ENCODE measurements around the gene NINL.
A peak's percentile ranks its signal among the peaks of the same experiment; 100 is the strongest.

Gene NINL

DNA sequence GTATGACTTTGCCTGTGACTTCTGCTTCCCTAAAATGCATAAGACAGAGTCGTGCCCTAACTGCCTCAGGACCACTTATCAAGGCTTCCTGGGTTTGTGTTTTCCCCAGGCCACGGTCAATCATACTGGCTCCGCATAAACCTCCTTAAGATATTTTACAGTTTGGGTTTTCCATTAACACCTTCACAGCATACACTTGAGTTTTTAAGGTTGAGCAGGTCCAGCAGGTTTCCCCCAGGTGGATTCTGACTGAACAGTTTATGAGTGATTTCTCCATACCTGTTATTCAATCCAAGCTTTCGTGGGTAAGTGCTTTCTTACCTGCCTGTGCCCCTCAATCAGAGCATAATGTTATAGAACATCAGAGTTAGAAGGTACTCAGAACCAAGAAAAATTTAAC is 39.3 kb downstream of the NINL start:
- Histone ChIP-seq H3K4me3 (ENCODE audit: low read length) (no peak overlapping the region), H3K4ac (ENCODE audit: low read depth, low read length) (no peak overlapping the region), H3K79me2 (ENCODE audit: control insufficient read depth, insufficient read depth, low read length) (peaks cover 20% of the 10 kb centered on the region), H3K79me1 (ENCODE audit: low read length) (peaks cover 32% of the 10 kb centered on the region), H2BK5ac (ENCODE audit: low read length) (no peak overlapping the region), H3K56ac (ENCODE audit: low read length) (peak overlapping the region; percentile 10), H4K5ac (ENCODE audit: low read length) (no peak overlapping the region), H2BK120ac (ENCODE audit: low read depth, low read length) (no peak overlapping the region), H3K4me2 (ENCODE audit: low read length) (no peak overlapping the region), H2BK15ac (replicated peaks; ENCODE audit: low read depth) (no peak overlapping the region), H3K18ac (ENCODE audit: low read length) (no peak overlapping the region), H3K23ac (ENCODE audit: low read length) (no peak overlapping the region), H3K27me3 (ENCODE audit: insufficient read depth, low read length, poor library complexity) (no peaks in the 10 kb centered on the region), H3K36me3 (ENCODE audit: control insufficient read depth, insufficient read depth, low read length) (no peaks in the 10 kb centered on the region), H4K8ac (ENCODE audit: low read depth, low read length) (no peak overlapping the region), H3K9ac (ENCODE audit: low read length) (no peak overlapping the region), H2AK5ac (ENCODE audit: low read length) (no peak overlapping the region), H3K4me1 (ENCODE audit: control insufficient read depth, low read depth, low read length) (peaks cover 25% of the 10 kb centered on the region), H3K27ac (ENCODE audit: low read depth, low read length) (peak overlapping the region; percentile 18)
- DNase-seq: no peak
- no CpG with 5 or more reads among the region's 4 CpGs for WGBS (ENCODE audit: extremely low coverage, insufficient coverage, low lambda C conversion rate)

DNA sequence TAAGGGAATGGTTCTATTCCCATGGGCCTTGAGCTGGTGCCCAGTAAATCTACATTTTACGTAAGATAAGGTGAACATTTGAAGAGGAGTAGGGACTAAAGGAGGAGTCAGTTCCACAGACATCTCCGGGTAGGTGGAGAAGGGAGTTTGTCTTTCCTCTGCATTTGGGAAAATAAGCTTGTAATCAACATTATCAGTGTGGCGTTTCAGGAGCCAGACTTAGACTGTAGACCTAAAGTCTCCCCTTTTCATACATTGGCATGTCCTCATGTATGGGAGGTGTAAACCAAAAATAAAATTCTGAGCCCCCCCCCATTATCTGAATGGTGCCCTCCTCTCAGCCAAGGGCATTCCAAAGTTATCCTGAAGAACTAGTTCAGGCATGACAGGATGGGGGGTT is 40.2 kb downstream of the NINL start:
- Histone ChIP-seq H2BK120ac (ENCODE audit: low read depth, low read length) (no peak overlapping the region), H3K4me2 (ENCODE audit: low read length) (no peak overlapping the region), H3K79me1 (ENCODE audit: low read length) (peaks cover 33% of the 10 kb centered on the region), H3K4ac (ENCODE audit: low read depth, low read length) (no peak overlapping the region), H3K4me1 (ENCODE audit: control insufficient read depth, low read depth, low read length) (peaks cover 25% of the 10 kb centered on the region), H3K23ac (ENCODE audit: low read length) (no peak overlapping the region), H4K5ac (ENCODE audit: low read length) (no peak overlapping the region), H3K4me3 (ENCODE audit: low read length) (no peak overlapping the region), H2BK5ac (ENCODE audit: low read length) (no peak overlapping the region), H2AK5ac (ENCODE audit: low read length) (no peak overlapping the region), H3K27me3 (ENCODE audit: insufficient read depth, low read length, poor library complexity) (no peaks in the 10 kb centered on the region), H3K18ac (ENCODE audit: low read length) (no peak overlapping the region), H3K56ac (ENCODE audit: low read length) (peak overlapping the region; percentile 28), H3K36me3 (ENCODE audit: control insufficient read depth, insufficient read depth, low read length) (no peaks in the 10 kb centered on the region), H3K27ac (ENCODE audit: low read depth, low read length) (peak overlapping the region; percentile 35), H3K79me2 (ENCODE audit: control insufficient read depth, insufficient read depth, low read length) (peaks cover 21% of the 10 kb centered on the region), H4K8ac (ENCODE audit: low read depth, low read length) (no peak overlapping the region), H2BK15ac (replicated peaks; ENCODE audit: low read depth) (no peak overlapping the region), H3K9ac (ENCODE audit: low read length) (no peak overlapping the region)
- no CpG with 5 or more reads among the region's 3 CpGs for WGBS (ENCODE audit: extremely low coverage, insufficient coverage, low lambda C conversion rate)
- no peak for DNase-seq

DNA sequence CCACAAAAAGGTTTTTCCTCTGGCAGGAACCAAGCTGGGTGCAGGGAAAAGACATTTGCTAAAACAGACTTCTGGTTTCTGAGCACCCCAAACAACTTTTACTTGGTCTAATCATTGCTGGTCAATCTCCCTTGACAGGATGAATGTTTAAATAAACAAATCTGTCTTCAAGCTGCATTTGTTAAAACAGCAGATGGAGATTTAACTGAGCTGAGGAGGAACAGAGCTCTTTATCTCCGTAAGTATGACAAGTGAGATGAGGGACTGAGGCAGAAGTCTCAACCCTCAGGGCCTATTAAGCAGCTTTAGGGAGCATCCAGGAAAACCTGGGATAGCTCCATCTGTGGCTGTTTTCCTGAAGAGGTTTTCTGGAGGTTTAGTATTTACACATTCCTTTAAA is 40.6 kb downstream of the NINL start:
- Histone ChIP-seq H2BK5ac (ENCODE audit: low read length) (no peak overlapping the region), H3K4me3 (ENCODE audit: low read length) (no peak overlapping the region), H3K9ac (ENCODE audit: low read length) (no peak overlapping the region), H3K79me1 (ENCODE audit: low read length) (peaks cover 34% of the 10 kb centered on the region), H3K36me3 (ENCODE audit: control insufficient read depth, insufficient read depth, low read length) (no peaks in the 10 kb centered on the region), H3K56ac (ENCODE audit: low read length) (peak overlapping the region; percentile 26), H4K8ac (ENCODE audit: low read depth, low read length) (no peak overlapping the region), H4K5ac (ENCODE audit: low read length) (no peak overlapping the region), H3K18ac (ENCODE audit: low read length) (peak overlapping the region; percentile 42), H3K23ac (ENCODE audit: low read length) (no peak overlapping the region), H3K4me2 (ENCODE audit: low read length) (no peak overlapping the region), H2BK120ac (ENCODE audit: low read depth, low read length) (no peak overlapping the region), H2AK5ac (ENCODE audit: low read length) (no peak overlapping the region), H3K79me2 (ENCODE audit: control insufficient read depth, insufficient read depth, low read length) (peaks cover 18% of the 10 kb centered on the region), H2BK15ac (replicated peaks; ENCODE audit: low read depth) (no peak overlapping the region), H3K4me1 (ENCODE audit: control insufficient read depth, low read depth, low read length) (peaks cover 24% of the 10 kb centered on the region), H3K27me3 (ENCODE audit: insufficient read depth, low read length, poor library complexity) (no peaks in the 10 kb centered on the region), H3K4ac (ENCODE audit: low read depth, low read length) (no peak overlapping the region), H3K27ac (ENCODE audit: low read depth, low read length) (no peak overlapping the region)
- peak; percentile 64 for DNase-seq
- no CpG with 5 or more reads among the region's 1 CpG for WGBS (ENCODE audit: extremely low coverage, insufficient coverage, low lambda C conversion rate)

DNA sequence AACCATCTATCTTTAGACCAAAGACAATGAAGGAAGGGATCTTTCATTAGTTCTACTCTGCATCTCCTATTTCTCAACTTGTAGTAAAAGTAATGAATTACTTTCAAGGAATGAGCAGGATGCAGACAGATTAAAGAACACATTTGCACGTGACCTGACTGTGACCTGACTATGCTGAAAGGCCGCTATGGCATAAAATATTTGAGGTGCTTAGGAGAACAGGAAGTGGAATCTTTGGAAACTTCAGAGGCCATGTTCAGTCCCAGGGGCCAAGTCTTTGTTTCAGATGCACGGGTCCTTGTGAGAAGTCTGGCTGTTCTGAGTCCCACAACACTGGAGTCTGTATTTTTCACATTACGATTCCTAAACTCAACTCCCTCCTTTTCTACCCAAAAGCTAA is 41.0 kb downstream of the NINL start:
- Histone ChIP-seq H3K4me1 (ENCODE audit: control insufficient read depth, low read depth, low read length) (peaks cover 22% of the 10 kb centered on the region), H4K8ac (ENCODE audit: low read depth, low read length) (no peak overlapping the region), H3K27ac (ENCODE audit: low read depth, low read length) (no peak overlapping the region), H3K23ac (ENCODE audit: low read length) (no peak overlapping the region), H3K4me2 (ENCODE audit: low read length) (no peak overlapping the region), H3K79me2 (ENCODE audit: control insufficient read depth, insufficient read depth, low read length) (peaks cover 18% of the 10 kb centered on the region), H3K4ac (ENCODE audit: low read depth, low read length) (no peak overlapping the region), H3K4me3 (ENCODE audit: low read length) (no peak overlapping the region), H3K56ac (ENCODE audit: low read length) (peak overlapping the region; percentile 26), H2BK5ac (ENCODE audit: low read length) (no peak overlapping the region), H2BK15ac (replicated peaks; ENCODE audit: low read depth) (no peak overlapping the region), H3K9ac (ENCODE audit: low read length) (no peak overlapping the region), H2BK120ac (ENCODE audit: low read depth, low read length) (no peak overlapping the region), H4K5ac (ENCODE audit: low read length) (no peak overlapping the region), H3K27me3 (ENCODE audit: insufficient read depth, low read length, poor library complexity) (no peaks in the 10 kb centered on the region), H3K36me3 (ENCODE audit: control insufficient read depth, insufficient read depth, low read length) (no peaks in the 10 kb centered on the region), H3K18ac (ENCODE audit: low read length) (peak overlapping the region; percentile 42), H2AK5ac (ENCODE audit: low read length) (no peak overlapping the region), H3K79me1 (ENCODE audit: low read length) (peaks cover 35% of the 10 kb centered on the region)
- DNase-seq: no peak
- whole genome bisulfite sequencing (ENCODE audit: extremely low coverage, insufficient coverage, low lambda C conversion rate): no CpG with 5 or more reads among the region's 4 CpGs

DNA sequence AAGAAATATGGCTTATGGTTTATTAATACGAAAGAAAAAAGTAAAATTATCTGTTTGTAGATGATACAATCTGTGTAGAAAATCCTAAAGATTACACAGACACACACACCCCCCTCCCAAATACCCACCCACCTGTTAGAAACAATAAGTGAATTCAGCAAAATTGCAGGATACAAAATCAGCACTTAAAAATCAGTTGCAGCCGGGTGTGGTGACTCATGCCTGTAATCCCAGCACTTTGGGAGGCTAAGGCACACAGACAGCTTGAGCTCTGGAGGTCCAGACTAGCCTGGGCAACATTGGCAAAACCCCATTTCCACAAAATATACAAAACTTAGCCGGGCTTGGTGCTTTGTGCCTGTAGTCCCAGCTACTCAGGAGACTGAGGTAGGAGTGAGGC is 42.3 kb downstream of the NINL start:
- no peak overlapping the region for H3K4me3 ChIP-seq (ENCODE audit: low read length)
- no peak overlapping the region for H2BK120ac ChIP-seq (ENCODE audit: low read depth, low read length)
- no peak overlapping the region for H3K4me2 ChIP-seq (ENCODE audit: low read length)
- H3K4ac ChIP-seq (ENCODE audit: low read depth, low read length): no peak overlapping the region
- no peak overlapping the region for H4K8ac ChIP-seq (ENCODE audit: low read depth, low read length)
- no peak overlapping the region for H3K23ac ChIP-seq (ENCODE audit: low read length)
- no peak overlapping the region for H2BK5ac ChIP-seq (ENCODE audit: low read length)
- WGBS (ENCODE audit: extremely low coverage, insufficient coverage, low lambda C conversion rate): no CpG with 5 or more reads among the region's 3 CpGs
- no peak overlapping the region for H4K5ac ChIP-seq (ENCODE audit: low read length)
- no peak overlapping the region for H2AK5ac ChIP-seq (ENCODE audit: low read length)
- H3K27ac ChIP-seq (ENCODE audit: low read depth, low read length): no peak overlapping the region
- H3K4me1 ChIP-seq (ENCODE audit: control insufficient read depth, low read depth, low read length): peaks cover 22% of the 10 kb centered on the region
- H3K79me1 ChIP-seq (ENCODE audit: low read length): peaks cover 36% of the 10 kb centered on the region
- H3K27me3 ChIP-seq (ENCODE audit: insufficient read depth, low read length, poor library complexity): no peaks in the 10 kb centered on the region
- no peak overlapping the region for H3K56ac ChIP-seq (ENCODE audit: low read length)
- no peaks in the 10 kb centered on the region for H3K36me3 ChIP-seq (ENCODE audit: control insufficient read depth, insufficient read depth, low read length)
- H3K79me2 ChIP-seq (ENCODE audit: control insufficient read depth, insufficient read depth, low read length): peaks cover 19% of the 10 kb centered on the region
- no peak for DNase-seq
- no peak overlapping the region for H2BK15ac ChIP-seq (replicated peaks; ENCODE audit: low read depth)
- no peak overlapping the region for H3K18ac ChIP-seq (ENCODE audit: low read length)
- H3K9ac ChIP-seq (ENCODE audit: low read length): no peak overlapping the region

DNA sequence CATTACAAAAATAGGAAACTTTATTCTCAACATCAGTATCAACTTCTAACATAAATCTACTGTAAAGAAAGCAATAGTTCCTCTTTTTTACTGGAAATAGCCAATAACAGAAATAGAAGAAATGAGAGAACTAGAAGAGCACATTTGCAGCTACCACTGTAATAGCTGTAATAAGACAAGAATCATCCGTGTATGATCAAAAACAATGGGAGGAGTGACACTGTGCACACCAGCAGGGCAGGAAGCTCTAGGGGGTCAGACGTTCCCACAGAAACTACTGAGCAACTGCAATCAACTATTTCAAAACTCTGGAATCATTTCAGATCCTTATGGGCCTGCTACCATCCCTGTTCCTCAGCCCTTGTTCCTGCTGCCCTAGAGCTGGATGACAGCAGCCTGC is 43.7 kb downstream of the NINL start:
- H3K23ac ChIP-seq (ENCODE audit: low read length): no peak overlapping the region
- H3K4me2 ChIP-seq (ENCODE audit: low read length): no peak overlapping the region
- H3K56ac ChIP-seq (ENCODE audit: low read length): no peak overlapping the region
- H2BK120ac ChIP-seq (ENCODE audit: low read depth, low read length): no peak overlapping the region
- no peak for DNase-seq
- H4K5ac ChIP-seq (ENCODE audit: low read length): no peak overlapping the region
- peaks cover 19% of the 10 kb centered on the region for H3K4me1 ChIP-seq (ENCODE audit: control insufficient read depth, low read depth, low read length)
- H3K27me3 ChIP-seq (ENCODE audit: insufficient read depth, low read length, poor library complexity): no peaks in the 10 kb centered on the region
- no peak overlapping the region for H3K9ac ChIP-seq (ENCODE audit: low read length)
- H3K79me1 ChIP-seq (ENCODE audit: low read length): peaks cover 36% of the 10 kb centered on the region
- H3K4me3 ChIP-seq (ENCODE audit: low read length): no peak overlapping the region
- H4K8ac ChIP-seq (ENCODE audit: low read depth, low read length): no peak overlapping the region
- no peak overlapping the region for H2BK5ac ChIP-seq (ENCODE audit: low read length)
- H2AK5ac ChIP-seq (ENCODE audit: low read length): no peak overlapping the region
- no peaks in the 10 kb centered on the region for H3K36me3 ChIP-seq (ENCODE audit: control insufficient read depth, insufficient read depth, low read length)
- H3K27ac ChIP-seq (ENCODE audit: low read depth, low read length): no peak overlapping the region
- H2BK15ac ChIP-seq (replicated peaks; ENCODE audit: low read depth): no peak overlapping the region
- no CpG with 5 or more reads among the region's 2 CpGs for WGBS (ENCODE audit: extremely low coverage, insufficient coverage, low lambda C conversion rate)
- H3K79me2 ChIP-seq (ENCODE audit: control insufficient read depth, insufficient read depth, low read length): peaks cover 22% of the 10 kb centered on the region
- H3K18ac ChIP-seq (ENCODE audit: low read length): no peak overlapping the region
- H3K4ac ChIP-seq (ENCODE audit: low read depth, low read length): no peak overlapping the region

All from mesendoderm (in vitro differentiated cells).